Measurements from ENCODE around the gene RHBDL3. TPM values are rescaled to one million over a fixed set of nuclear protein-coding genes. Genes with fewer than 3 reads are reported as not detected.

The RHBDL3 gene
- total and polyA plus RNA-seq, 2 donors (not counting 3 experiments of a cell fraction or from before 2014, with no cell fraction given) = 0.11 to 0.20 TPM

- FAIRE-seq = no peak
- peaks cover 7% of the 10 kb centered on the region for H3K4me1 ChIP-seq (ENCODE audit: control insufficient read depth, extremely low read depth, insufficient read depth, low read length)
- no peaks in the 10 kb centered on the region for H3K79me2 ChIP-seq (ENCODE audit: control insufficient read depth, insufficient read depth, low read length)
- intact Hi-C loops (cut with micrococcal nuclease) = no loop called here
- dilution Hi-C loops (cut with MboI; ENCODE audit: extremely low pct_ligation_motif_present, low sequenced_read_pairs) = no loop called here
- no TSS peak for BruUV-seq (replicated peaks)
- no peak for DNase-seq (ENCODE audit: low read depth, low spot score)
- no peaks in the 10 kb centered on the region for H4K20me1 ChIP-seq (replicated peaks; ENCODE audit: control insufficient read depth, extremely low read depth, insufficient read depth, low read length)
- ChIA-PET CTCF (interaction anchor here (0.7 kb wide), 1 partner anchor 35 kb away, joined by 3 read pairs; no protein-coding TSS in a partner anchor), POLR2A (no interaction called here)
- H3K36me3 ChIP-seq (ENCODE audit: control insufficient read depth in 2 of 2, extremely low read depth in 1 of 2, insufficient read depth in 2 of 2, low read length in 2 of 2) = no peaks in the 10 kb centered on the region
- no peak overlapping the region for H3K4me3 ChIP-seq (replicated peaks in 1 of 3; ENCODE audit: insufficient read depth in 1 of 3, low read depth in 1 of 3, low read length in 3 of 3)
- no peaks in the 10 kb centered on the region for H3K9me3 ChIP-seq (replicated peaks; ENCODE audit: control insufficient read depth, insufficient read depth, low read length)
- no peak overlapping the region for H2AFZ ChIP-seq (ENCODE audit: low read depth, low read length)
- no peak overlapping the region for H3K27ac ChIP-seq (ENCODE audit: insufficient read depth, low read depth, low read length)
- H3K27me3 ChIP-seq (ENCODE audit: control insufficient read depth in 2 of 2, insufficient read depth in 2 of 2, low read length in 2 of 2) = peaks cover 0 to 3% of the 10 kb centered on the region in 2 experiments
- TF ChIP-seq POLR2AphosphoS5 (IDR thresholded peaks at IDR 0.05; ENCODE audit: insufficient read depth, low read depth, low read length) (no peak), MYC (IDR thresholded peaks at IDR 0.05; ENCODE audit: low read depth, low read length) (no peak)
- H3K9ac ChIP-seq (replicated peaks; ENCODE audit: extremely low read depth, insufficient read depth, low read length) = no peak overlapping the region
- no peaks in the 10 kb centered on the region for H3K9me1 ChIP-seq (replicated peaks; ENCODE audit: control insufficient read depth, extremely low read depth, insufficient read depth, low read length)
- H3K4me2 ChIP-seq (ENCODE audit: insufficient read depth, low read length) = no peak overlapping the region
Observed at GRCh38 chr17:32283745-32284201, 18.1 kb downstream of the RHBDL3 start.

GRCh38 chr17:32285306-32285705 is 19.7 kb downstream of the RHBDL3 start:
- intact Hi-C loops (cut with micrococcal nuclease) = no loop called here
- ChIA-PET POLR2A (interaction anchor here (1.1 kb wide), 1 partner anchor 159 kb away, joined by 3 read pairs; the partner anchor contains the start of gene PSMD11), CTCF (interaction anchor here (1.1 kb wide), 1 partner anchor 32 kb away, joined by 3 read pairs; no protein-coding TSS in a partner anchor)
- no peaks in the 10 kb centered on the region for H4K20me1 ChIP-seq (replicated peaks; ENCODE audit: control insufficient read depth, extremely low read depth, insufficient read depth, low read length)
- FAIRE-seq = no peak
- peaks cover 0 to 2% of the 10 kb centered on the region in 2 experiments for H3K27me3 ChIP-seq (ENCODE audit: control insufficient read depth in 2 of 2, insufficient read depth in 2 of 2, low read length in 2 of 2)
- dilution Hi-C loops (cut with MboI; ENCODE audit: extremely low pct_ligation_motif_present, low sequenced_read_pairs) = no loop called here
- DNase-seq (ENCODE audit: low read depth, low spot score) = no peak
- no peak overlapping the region for H3K4me3 ChIP-seq (replicated peaks in 1 of 3; ENCODE audit: insufficient read depth in 1 of 3, low read depth in 1 of 3, low read length in 3 of 3)
- no peaks in the 10 kb centered on the region for H3K9me1 ChIP-seq (replicated peaks; ENCODE audit: control insufficient read depth, extremely low read depth, insufficient read depth, low read length)
- H3K9ac ChIP-seq (replicated peaks; ENCODE audit: extremely low read depth, insufficient read depth, low read length) = no peak overlapping the region
- no peaks in the 10 kb centered on the region for H3K9me3 ChIP-seq (replicated peaks; ENCODE audit: control insufficient read depth, insufficient read depth, low read length)
- TF ChIP-seq POLR2A (IDR thresholded peaks at IDR 0.05; ENCODE audit: low read depth, low read length) (no peak), CTCF (IDR thresholded peaks at IDR 0.05; ENCODE audit: extremely low read depth in 1 of 2, insufficient read depth in 1 of 2, low read depth in 1 of 2, low read length in 2 of 2) (no peak), FOS (IDR thresholded peaks at IDR 0.05; ENCODE audit: borderline replicate concordance, insufficient read depth, low read length) (no peak), JUN (IDR thresholded peaks at IDR 0.05; ENCODE audit: borderline replicate concordance, insufficient read depth, insufficient read length, low read depth) (no peak), GATA2 (IDR thresholded peaks at IDR 0.05; ENCODE audit: insufficient read depth, insufficient read length, low read depth, low read length) (no peak), MAX (IDR thresholded peaks at IDR 0.05; ENCODE audit: insufficient read depth, insufficient read length) (no peak)
- BruUV-seq (replicated peaks) = no TSS peak
- no peak overlapping the region for H2AFZ ChIP-seq (ENCODE audit: low read depth, low read length)
- no peaks in the 10 kb centered on the region for H3K79me2 ChIP-seq (ENCODE audit: control insufficient read depth, insufficient read depth, low read length)
- H3K36me3 ChIP-seq (ENCODE audit: control insufficient read depth in 2 of 2, extremely low read depth in 1 of 2, insufficient read depth in 2 of 2, low read length in 2 of 2) = no peaks in the 10 kb centered on the region
- no peak overlapping the region for H3K27ac ChIP-seq (ENCODE audit: insufficient read depth, low read depth, low read length)
- H3K4me2 ChIP-seq (ENCODE audit: insufficient read depth, low read length) = no peak overlapping the region
- H3K4me1 ChIP-seq (ENCODE audit: control insufficient read depth, extremely low read depth, insufficient read depth, low read length) = peaks cover 9% of the 10 kb centered on the region

All from endothelial cell of umbilical vein (primary cell).